Type B pancreatic cell (in vitro differentiated cells): Measurements from ENCODE around the gene CRAMP1. TPM values are rescaled to one million over a fixed set of nuclear protein-coding genes. Genes with fewer than 3 reads are reported as not detected.

Experiments used
- DNase-seq: peaks from one replicate; pipeline ENCODE4 v3.0.0; 2021; ENCODE audit warnings: mixed read lengths; ENCODE audit not compliant: unreplicated experiment; ENCODE audit errors: extremely low spot score
- H3K27ac Mint-ChIP-seq: 2 replicates; pipeline ENCODE4 v1.8.0; 2021; ENCODE audit warnings: mild to moderate bottlenecking, mixed read lengths
- H3K27me3 Mint-ChIP-seq: 2 replicates; pipeline ENCODE4 v1.8.0; 2021; ENCODE audit warnings: mixed read lengths
- H3K36me3 Mint-ChIP-seq: 2 replicates; pipeline ENCODE4 v1.8.0; 2021; ENCODE audit warnings: mixed read lengths
- H3K4me1 Mint-ChIP-seq: one replicate; pipeline ENCODE4 v1.8.0; 2021; ENCODE audit warnings: mixed read lengths; ENCODE audit not compliant: unreplicated experiment
- H3K4me3 Mint-ChIP-seq: 2 replicates; pipeline ENCODE4 v1.8.0; 2021; ENCODE audit warnings: mild to moderate bottlenecking, mixed read lengths
- H3K9me3 Mint-ChIP-seq: 2 replicates; pipeline ENCODE4 v1.8.0; 2021; ENCODE audit warnings: mixed read lengths
- CTCF ChIP-seq: fragments of 200-600 bp; sonication (generic); conservative IDR thresholded peaks from 2 replicates; pipeline ENCODE4 v1.5.0; 2021; ENCODE audit warnings: antibody characterized with exemption, mild to moderate bottlenecking
- total RNA-seq: library from RNA; stranded (reverse); gene quantifications from 2 replicates; pipeline ENCODE4 v1.2.1, GENCODE V29; 2021; ENCODE audit warnings: low replicate concordance

Gene CRAMP1
- total RNA-seq, 1 donor from 2014 or later: 31.4 TPM

- Mint-ChIP-seq H3K4me1 (peaks cover 18% of the 10 kb centered on the region), H3K9me3 (no peaks in the 10 kb centered on the region), H3K36me3 (peaks cover 8% of the 10 kb centered on the region), H3K4me3 (peak overlapping the region; percentile 79), H3K27ac (peak overlapping the region; percentile 79), H3K27me3 (no peaks in the 10 kb centered on the region)
- DNase-seq: no peak
- TF ChIP-seq CTCF: no peak
These were observed 65.2 kb downstream of the CRAMP1 start for GRCh38 chr16:1677339-1677738.

GRCh38 chr16:1677942-1678499, 65.9 kb downstream of the CRAMP1 start, which contains the start of gene JPT2:
Gene JPT2 (plus strand): TSS chr16:1678279. CDS start chr16:1678313, 34 bp downstream.
- Mint-ChIP-seq H3K4me1 (peaks cover 18% of the 10 kb centered on the region), H3K9me3 (no peaks in the 10 kb centered on the region), H3K27ac (peak within 1 kb of the TSS; percentile 89), H3K4me3 (peak within 1 kb of the TSS; percentile 92), H3K36me3 (peaks cover 8% of the 10 kb centered on the region), H3K27me3 (no peaks in the 10 kb centered on the region)
- no peak for TF ChIP-seq CTCF
- DNase-seq: peak; percentile 97

- H3K27ac Mint-ChIP-seq: peak overlapping the region; percentile 89
- no peak for TF ChIP-seq CTCF
- peaks cover 11% of the 10 kb centered on the region for H3K36me3 Mint-ChIP-seq
- H3K27me3 Mint-ChIP-seq: no peaks in the 10 kb centered on the region
- DNase-seq: no peak
- H3K9me3 Mint-ChIP-seq: no peaks in the 10 kb centered on the region
- H3K4me3 Mint-ChIP-seq: peak overlapping the region; percentile 92
- peaks cover 19% of the 10 kb centered on the region for H3K4me1 Mint-ChIP-seq
These were observed 66.4 kb downstream of the CRAMP1 start for GRCh38 chr16:1678500-1679098.

- TF ChIP-seq CTCF: no peak
- no peaks in the 10 kb centered on the region for H3K27me3 Mint-ChIP-seq
- H3K9me3 Mint-ChIP-seq: no peaks in the 10 kb centered on the region
- H3K4me1 Mint-ChIP-seq: peaks cover 22% of the 10 kb centered on the region
- no peak for DNase-seq
- H3K27ac Mint-ChIP-seq: peak overlapping the region; percentile 65
- H3K36me3 Mint-ChIP-seq: peaks cover 14% of the 10 kb centered on the region
- H3K4me3 Mint-ChIP-seq: peak overlapping the region; percentile 74
These were observed 68.2 kb downstream of the CRAMP1 start for GRCh38 chr16:1680361-1680760.

- no peaks in the 10 kb centered on the region for H3K9me3 Mint-ChIP-seq
- H3K36me3 Mint-ChIP-seq: peaks cover 10% of the 10 kb centered on the region
- H3K4me3 Mint-ChIP-seq: peak overlapping the region; percentile 79
- H3K27me3 Mint-ChIP-seq: no peaks in the 10 kb centered on the region
- H3K4me1 Mint-ChIP-seq: peaks cover 22% of the 10 kb centered on the region
- no peak for DNase-seq
- H3K27ac Mint-ChIP-seq: peak overlapping the region; percentile 36
- TF ChIP-seq CTCF: no peak
These were observed 68.9 kb downstream of the CRAMP1 start for GRCh38 chr16:1681032-1681431.
